Stimulated activated CD4-positive, alpha-beta T cell treated with anti-CD3 and anti-CD28 coated beads, TNF-alpha, amount 100 ng/mL, for 48 hours (primary cell): ENCODE results near the gene FBXL19.
A peak's percentile ranks its signal among the peaks of the same experiment; 100 is the strongest.
"Not testable (repeated sequence)": the region's sequence is repeated elsewhere in the genome, so short reads cannot be mapped to it uniquely, and the experiment has no call there.

Source experiments
- DNase-seq, 3 donors: peaks; one replicate each; pipeline ENCODE4 v3.0.0-alpha.2; 2020; ENCODE audit warnings: low read depth in 3 of 3

The FBXL19 gene

GRCh38 chr16:30921748-30922419, 1.5 kb upstream of the FBXL19 start:
- DNase-seq, result peak; percentile 74 to 89 (median 76)

DNA sequence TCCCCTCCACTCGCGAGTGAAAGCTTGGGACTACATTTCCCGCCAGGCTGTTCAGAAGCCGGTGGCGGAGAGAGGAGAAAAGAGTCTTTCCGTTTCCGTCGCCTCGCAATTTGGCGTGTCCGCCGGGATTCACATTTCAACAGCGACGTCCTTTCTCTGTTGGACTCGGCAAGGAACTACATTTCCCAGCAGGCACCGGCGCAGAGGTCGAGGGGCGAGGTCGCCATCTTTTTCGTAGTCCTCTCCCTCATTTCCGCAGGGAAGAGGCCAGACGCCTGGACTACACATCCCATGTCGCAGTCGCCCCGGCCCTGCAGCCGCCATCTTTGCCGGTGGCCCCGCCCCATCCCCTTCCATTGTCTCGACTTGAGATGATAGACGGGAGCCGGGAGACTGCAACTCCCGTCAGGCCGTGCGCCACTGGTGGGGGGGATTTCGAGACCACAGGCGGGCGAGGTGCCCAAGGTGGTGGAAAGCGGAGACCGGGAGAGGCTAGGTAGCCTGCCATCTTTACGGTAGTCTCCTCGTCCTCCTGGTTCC, 882 bp upstream of the FBXL19 start:
- peak; percentile 98 to 100 (median 99) for DNase-seq

DNA sequence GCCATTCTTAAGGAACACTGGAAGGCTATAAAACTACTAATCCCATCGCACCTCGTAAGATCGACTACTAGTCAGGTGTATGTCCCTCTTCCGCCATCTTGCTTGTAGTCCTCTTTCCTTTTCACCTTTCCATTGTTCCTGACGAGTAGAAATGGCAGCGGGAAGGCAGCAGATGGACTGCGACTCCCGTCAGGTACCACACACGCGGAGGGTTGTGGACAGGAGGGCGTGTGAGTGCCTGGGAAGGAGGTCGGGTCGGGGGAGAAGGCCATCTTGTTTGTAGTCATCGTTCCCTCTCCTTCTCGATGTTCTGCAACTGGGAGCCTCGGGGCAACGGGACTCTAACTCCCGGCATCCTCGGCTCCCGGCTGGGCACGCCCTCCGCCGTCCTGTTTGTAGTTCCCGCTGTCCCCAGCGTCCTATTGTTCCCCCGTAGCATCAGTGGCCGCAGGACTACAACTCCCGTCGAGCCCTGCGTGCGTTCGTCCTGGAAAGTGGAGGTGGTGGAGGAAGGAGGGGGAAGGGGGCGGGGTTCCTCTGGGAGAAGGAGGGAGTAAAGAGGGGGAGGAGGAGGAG, 324 bp upstream of the FBXL19 start:
- peak; percentile 93 to 95 (median 95) for DNase-seq

- DNase-seq, result no peak
Observed at GRCh38 chr16:30924076-30924912, 922 bp downstream of the FBXL19 start.

GRCh38 chr16:30924913-30925631, 1.7 kb downstream of the FBXL19 start:
- DNase-seq, result no peak

- DNase-seq, result no peak
Observed at GRCh38 chr16:30925632-30925987, 2.2 kb downstream of the FBXL19 start.

- no peak for DNase-seq
Observed at GRCh38 chr16:30925995-30926811, 2.8 kb downstream of the FBXL19 start.

DNA sequence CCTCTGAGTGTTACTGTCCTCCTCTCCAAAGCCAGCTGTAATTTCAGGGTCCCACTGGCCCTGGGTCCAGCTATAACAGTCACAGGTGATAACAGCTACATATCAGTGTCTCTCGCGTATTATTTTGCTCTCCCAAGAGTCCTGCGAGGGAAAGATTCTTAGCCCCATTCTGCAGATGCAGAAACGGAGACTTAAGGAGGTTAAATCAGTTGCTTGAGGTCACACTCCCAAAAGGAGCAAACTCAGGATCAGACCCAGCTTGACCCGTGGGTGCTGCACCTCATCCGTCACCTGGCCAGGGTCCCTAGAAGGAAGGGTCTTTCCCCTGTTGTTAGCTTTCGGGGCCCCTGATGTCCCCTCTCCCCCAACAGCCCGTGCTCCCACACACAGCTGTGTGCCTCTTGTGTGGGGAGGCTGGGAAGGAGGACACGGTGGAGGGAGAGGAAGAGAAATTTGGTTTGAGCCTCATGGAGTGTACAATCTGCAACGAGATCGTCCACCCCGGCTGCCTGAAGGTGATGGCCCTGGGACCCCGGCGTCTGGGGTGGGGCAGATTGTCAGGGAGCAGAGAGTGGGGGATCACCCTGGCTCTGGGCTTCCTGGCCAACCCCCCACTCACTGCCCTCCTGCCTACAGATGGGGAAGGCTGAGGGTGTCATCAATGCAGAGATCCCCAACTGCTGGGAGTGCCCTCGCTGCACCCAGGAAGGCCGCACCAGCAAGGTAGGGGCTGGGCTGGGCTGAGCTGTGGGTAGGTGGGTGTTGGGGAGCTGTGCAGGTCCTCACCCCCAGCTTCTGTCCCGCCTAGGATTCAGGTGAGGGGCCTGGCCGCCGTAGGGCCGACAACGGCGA, 3.8 kb downstream of the FBXL19 start:
- no peak for DNase-seq

GRCh38 chr16:30927789-30928378, 4.5 kb downstream of the FBXL19 start:
- DNase-seq, result no peak

- DNase-seq, result no peak
Observed at GRCh38 chr16:30928390-30928789, 5.0 kb downstream of the FBXL19 start.

DNA sequence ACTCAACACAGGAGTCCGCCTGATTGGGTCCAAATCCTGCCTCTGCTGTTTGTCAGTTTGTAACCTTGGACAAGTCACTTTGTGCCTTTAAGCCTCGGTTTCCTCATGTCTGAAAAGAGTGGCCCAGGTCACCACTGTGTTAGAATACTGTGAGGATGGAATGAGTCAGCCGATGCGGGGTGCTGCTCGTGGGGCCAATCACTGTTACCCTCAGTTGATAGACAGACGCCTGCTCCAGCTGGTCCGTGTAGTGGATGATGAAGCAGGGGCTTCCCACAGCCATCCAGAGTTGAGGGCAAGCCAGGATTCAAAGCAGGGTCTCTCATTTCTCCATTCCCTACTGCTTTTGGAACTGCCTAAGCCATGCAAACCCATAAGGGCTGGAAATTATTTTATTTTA, 5.8 kb downstream of the FBXL19 start:
- no peak for DNase-seq

GRCh38 chr16:30930160-30930571, 6.8 kb downstream of the FBXL19 start:
- no peak for DNase-seq

DNA sequence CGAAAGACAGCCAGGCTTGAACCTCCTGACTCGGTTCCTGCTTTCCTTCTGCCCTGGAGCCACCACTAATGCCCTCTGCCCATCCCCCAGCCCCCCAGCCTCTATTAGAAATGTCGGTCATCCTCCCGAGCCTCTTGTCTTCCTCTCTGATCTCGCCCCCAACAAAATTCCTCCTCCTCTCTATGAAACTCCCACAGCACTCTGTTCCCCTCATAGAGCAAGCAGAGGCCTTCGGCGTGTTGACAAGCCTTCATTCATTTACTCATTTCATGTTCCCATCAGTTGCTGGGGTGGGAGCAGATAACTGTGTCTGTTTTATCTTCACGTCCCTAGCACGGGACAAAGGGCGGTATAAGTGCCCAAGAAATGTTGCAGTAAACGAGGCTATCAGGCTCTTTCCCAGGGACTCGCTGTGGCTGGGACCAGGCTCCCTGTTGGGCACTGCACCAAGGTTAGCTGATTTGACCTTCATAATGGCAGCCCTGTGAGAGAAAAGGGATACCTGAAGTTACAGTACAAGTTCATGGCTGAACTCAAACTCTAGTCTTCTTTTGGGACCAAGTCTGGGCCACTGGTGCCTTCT, 7.8 kb downstream of the FBXL19 start:
- DNase-seq, result no peak

DNA sequence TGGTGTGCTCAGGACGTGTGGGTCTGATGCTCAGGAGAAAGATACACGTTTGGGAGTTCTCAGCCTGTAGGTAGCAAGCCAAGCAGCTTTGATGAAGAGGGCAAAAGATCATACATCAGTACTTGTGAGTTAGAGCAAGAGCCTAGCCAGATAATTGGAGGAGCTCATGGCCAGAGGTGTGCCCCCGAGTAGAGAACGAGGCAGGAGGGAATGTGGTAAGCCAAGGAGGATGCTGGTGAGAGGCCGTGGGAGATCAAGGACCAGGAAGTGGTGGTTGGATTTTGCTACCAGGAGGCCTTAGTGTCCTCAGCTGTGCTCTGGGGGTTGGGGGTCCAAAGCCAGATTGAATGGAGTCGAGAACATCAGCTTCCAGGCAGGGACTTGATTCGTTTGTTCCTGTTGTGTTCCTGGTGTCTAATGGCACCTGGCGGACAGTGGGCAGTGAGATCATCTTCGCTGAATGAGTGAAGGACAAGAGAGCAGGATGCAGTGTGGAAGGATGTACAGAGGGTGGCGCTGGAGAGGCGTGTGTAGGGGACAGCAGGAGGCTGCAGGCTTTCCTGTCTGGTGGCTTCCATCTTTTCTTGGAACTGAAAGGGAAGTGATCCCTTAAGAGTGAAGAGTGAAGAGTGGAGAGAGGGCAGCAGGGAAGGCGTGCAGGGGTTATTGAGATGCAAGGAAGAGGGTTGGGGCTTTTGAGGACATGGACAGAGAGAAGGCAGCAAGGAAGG, 11.6 kb downstream of the FBXL19 start:
- DNase-seq, result no peak

GRCh38 chr16:30937692-30938091, 14.3 kb downstream of the FBXL19 start:
- no peak for DNase-seq

DNA sequence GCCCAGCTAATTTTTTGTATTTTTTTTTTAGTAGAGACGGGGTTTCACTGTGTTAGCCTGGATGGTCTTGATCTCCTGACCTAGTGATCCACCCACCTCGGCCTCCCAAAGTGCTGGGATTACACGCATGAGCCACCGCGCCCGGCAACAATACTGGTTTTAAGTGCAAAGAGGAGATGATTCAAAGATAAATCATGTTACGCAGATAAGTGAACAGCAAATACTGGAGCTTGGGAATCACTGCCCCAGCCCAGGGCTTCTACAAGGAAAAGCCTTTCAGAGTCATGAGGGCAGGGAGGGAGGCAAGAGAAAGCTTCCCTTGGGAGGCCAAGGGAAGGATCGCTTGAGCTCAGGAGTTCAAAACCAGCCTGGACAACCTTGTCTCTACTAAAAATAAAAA, 16.2 kb downstream of the FBXL19 start:
- not testable (repeated sequence) for DNase-seq

- peak in 1 of 3 donors; percentile 47 for DNase-seq
Observed at GRCh38 chr16:30941600-30942425, 18.4 kb downstream of the FBXL19 start.

- no peak for DNase-seq
Observed at GRCh38 chr16:30942426-30942806, 19.0 kb downstream of the FBXL19 start.
